Activated B cell treated with CpG ODN at 0.5 μM for 24 hours (primary cell): ENCODE results near the gene LCA5L. TPM values are rescaled to one million over a fixed set of nuclear protein-coding genes. Genes with fewer than 3 reads are reported as not detected.
"Not testable (repeated sequence)": the region's sequence is repeated elsewhere in the genome, so short reads cannot be mapped to it uniquely, and the experiment has no call there.

Source experiments
- ATAC-seq: fragments of 200-7000 bp; cut with Tn5 transposase; one replicate; pipeline ENCODE4 v1.10.0; 2021; ENCODE audit warnings: low read depth, mild to moderate bottlenecking, moderate library complexity
- CTCF ChIA-PET: fragments of 350-600 bp; sonication (Branson Sonifier 250); formaldehyde crosslinking; loops from one replicate; lab custom pipeline; 2021; ENCODE audit warnings: antibody characterized with exemption; lab: Charles Lee
- POLR2A ChIA-PET: fragments of 350-600 bp; sonication (Branson Sonifier 250); formaldehyde crosslinking; loops from one replicate; lab custom pipeline; 2021; ENCODE audit warnings: antibody characterized with exemption; lab: Charles Lee
- DNase-seq: peaks from one replicate; pipeline ENCODE4 v3.0.0; 2022
- H3K27ac Mint-ChIP-seq: one replicate; pipeline ENCODE4 v1.8.0; 2020; ENCODE audit warnings: mixed read lengths
- H3K27me3 Mint-ChIP-seq: one replicate; pipeline ENCODE4 v1.8.0; 2021; ENCODE audit warnings: mixed read lengths
- H3K36me3 Mint-ChIP-seq: one replicate; pipeline ENCODE4 v1.8.0; 2021; ENCODE audit warnings: low read depth, mixed read lengths
- H3K4me1 Mint-ChIP-seq: one replicate; pipeline ENCODE4 v1.8.0; 2021; ENCODE audit warnings: mixed read lengths
- H3K4me3 Mint-ChIP-seq: one replicate; pipeline ENCODE4 v1.8.0; 2020; ENCODE audit warnings: mild to moderate bottlenecking, mixed read lengths
- H3K9me3 Mint-ChIP-seq: one replicate; pipeline ENCODE4 v1.8.0; 2020; ENCODE audit warnings: mixed read lengths
- intact Hi-C: fragments of 100-400 bp; cut with micrococcal nuclease; formaldehyde crosslinking; loops from one replicate; pipeline ENCODE4 v1.15.1; 2024
- total RNA-seq: library from RNA; stranded (reverse); gene quantifications from 2 replicates; pipeline ENCODE4 v1.2.3, GENCODE V29; 2022
- TF ChIP-seq, protein P1 (sequence below): fragments of 200-600 bp; IDR thresholded peaks from one replicate; pipeline ENCODE4 v1.8.0; 2022; ENCODE audit warnings: antibody characterized with exemption, mild to moderate bottlenecking

The LCA5L gene
- total RNA-seq, 1 donor from 2014 or later: 0.33 TPM

DNA sequence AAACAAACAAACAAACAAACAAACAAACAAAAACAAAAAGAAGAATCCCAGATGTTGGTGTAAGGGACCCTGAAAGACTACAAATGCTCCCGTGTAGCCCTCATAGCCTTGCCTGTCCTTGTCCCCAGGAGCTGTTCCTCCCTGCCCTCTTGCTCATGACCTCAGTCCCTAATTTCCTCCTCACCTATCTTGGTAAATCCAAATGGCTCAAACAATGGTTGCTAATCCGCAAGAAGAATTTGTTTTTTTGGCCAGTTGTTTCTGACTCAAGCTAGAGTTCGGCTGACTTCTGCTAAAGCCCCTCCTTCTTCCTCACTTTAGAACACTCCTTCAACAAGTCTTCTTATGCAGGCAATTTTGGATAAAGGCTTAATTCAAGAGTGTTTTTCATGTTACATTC lies 15.6 kb downstream of the LCA5L start:
- ChIA-PET CTCF (interaction anchor here (1.1 kb wide), 1 partner anchor 12 kb away, joined by 3 read pairs; no protein-coding TSS in a partner anchor), POLR2A (no interaction called here)
- Mint-ChIP-seq H3K27me3 (peaks cover 9% of the 10 kb centered on the region), H3K36me3 (no peaks in the 10 kb centered on the region), H3K4me1 (peaks cover 4% of the 10 kb centered on the region), H3K27ac (no peak overlapping the region), H3K9me3 (no peaks in the 10 kb centered on the region), H3K4me3 (no peak overlapping the region)
- TF ChIP-seq, protein P1, sequence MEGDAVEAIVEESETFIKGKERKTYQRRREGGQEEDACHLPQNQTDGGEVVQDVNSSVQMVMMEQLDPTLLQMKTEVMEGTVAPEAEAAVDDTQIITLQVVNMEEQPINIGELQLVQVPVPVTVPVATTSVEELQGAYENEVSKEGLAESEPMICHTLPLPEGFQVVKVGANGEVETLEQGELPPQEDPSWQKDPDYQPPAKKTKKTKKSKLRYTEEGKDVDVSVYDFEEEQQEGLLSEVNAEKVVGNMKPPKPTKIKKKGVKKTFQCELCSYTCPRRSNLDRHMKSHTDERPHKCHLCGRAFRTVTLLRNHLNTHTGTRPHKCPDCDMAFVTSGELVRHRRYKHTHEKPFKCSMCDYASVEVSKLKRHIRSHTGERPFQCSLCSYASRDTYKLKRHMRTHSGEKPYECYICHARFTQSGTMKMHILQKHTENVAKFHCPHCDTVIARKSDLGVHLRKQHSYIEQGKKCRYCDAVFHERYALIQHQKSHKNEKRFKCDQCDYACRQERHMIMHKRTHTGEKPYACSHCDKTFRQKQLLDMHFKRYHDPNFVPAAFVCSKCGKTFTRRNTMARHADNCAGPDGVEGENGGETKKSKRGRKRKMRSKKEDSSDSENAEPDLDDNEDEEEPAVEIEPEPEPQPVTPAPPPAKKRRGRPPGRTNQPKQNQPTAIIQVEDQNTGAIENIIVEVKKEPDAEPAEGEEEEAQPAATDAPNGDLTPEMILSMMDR: no peak
- intact Hi-C loops: no loop called here
- DNase-seq (no peak), ATAC-seq (no peak)

DNA sequence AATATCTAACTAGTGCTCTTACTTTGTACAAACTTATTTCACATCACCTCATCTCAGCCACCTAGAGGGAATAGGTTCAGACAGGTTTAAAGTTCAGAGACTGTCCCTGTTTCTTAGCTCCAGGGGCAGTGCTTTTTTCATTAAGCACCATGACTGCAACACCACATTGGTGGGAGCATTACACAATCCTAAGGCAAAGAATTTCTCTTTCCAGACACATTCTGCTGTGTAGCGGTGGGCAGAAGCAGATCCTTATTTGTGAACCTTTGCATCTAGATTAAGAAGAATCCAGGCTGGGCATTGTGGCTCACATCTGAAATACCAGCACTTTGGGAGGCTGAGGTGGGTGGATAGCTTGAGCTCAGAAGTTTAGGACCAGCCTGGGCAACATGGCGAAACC lies 16.1 kb downstream of the LCA5L start:
- Mint-ChIP-seq H3K9me3 (no peaks in the 10 kb centered on the region), H3K27me3 (peaks cover 9% of the 10 kb centered on the region), H3K4me3 (no peak overlapping the region), H3K27ac (no peak overlapping the region), H3K36me3 (no peaks in the 10 kb centered on the region), H3K4me1 (peaks cover 4% of the 10 kb centered on the region)
- CTCF ChIA-PET: interaction anchor here (1.1 kb wide), 1 partner anchor 12 kb away, joined by 3 read pairs; no protein-coding TSS in a partner anchor
- POLR2A ChIA-PET: no interaction called here
- TF ChIP-seq, protein P1: no peak
- intact Hi-C loops: no loop called here
- no peak for ATAC-seq
- DNase-seq: no peak

DNA sequence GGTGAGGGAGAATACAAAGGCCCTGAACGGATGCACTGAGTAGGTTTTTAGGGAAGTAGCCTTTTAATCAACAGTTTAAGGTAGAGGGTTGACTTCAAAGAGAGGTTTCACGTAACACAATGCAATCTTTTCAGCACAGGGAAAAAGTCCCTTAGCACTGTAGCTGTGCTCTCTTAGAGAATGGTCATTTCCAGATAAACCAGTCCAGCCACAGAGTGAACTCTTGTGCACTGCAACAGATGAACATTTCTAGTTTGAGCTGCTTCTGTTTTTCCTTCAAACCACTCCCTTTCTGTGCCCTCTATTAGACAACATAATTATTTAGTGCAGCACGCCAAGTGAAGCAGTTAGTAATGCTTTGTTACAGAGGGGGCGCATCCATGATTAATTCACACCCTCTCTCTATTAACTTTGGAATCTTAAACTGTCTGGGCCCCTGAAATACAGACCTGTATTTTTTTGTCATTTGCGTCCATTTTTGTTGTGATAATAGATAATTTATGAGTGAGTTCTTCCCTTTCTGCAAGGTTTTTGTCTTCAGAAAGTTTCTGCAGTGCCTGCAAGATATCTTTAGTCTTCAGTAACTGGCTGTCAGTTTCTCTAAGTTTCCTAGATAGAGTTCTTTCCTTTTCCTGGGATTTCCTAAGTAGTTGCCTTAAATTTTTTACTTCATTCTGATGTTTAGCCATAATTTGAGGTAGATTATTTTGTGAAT lies 22.9 kb downstream of the LCA5L start:
- DNase-seq (no peak), ATAC-seq (no peak)
- H3K27me3 Mint-ChIP-seq: no peaks in the 10 kb centered on the region
- no peak overlapping the region for H3K4me3 Mint-ChIP-seq
- intact Hi-C loops: no loop called here
- no peaks in the 10 kb centered on the region for H3K36me3 Mint-ChIP-seq
- no peak overlapping the region for H3K27ac Mint-ChIP-seq
- ChIA-PET CTCF (no interaction called here), POLR2A (no interaction called here)
- TF ChIP-seq, protein P1: no peak
- H3K4me1 Mint-ChIP-seq: no peaks in the 10 kb centered on the region
- no peaks in the 10 kb centered on the region for H3K9me3 Mint-ChIP-seq

DNA sequence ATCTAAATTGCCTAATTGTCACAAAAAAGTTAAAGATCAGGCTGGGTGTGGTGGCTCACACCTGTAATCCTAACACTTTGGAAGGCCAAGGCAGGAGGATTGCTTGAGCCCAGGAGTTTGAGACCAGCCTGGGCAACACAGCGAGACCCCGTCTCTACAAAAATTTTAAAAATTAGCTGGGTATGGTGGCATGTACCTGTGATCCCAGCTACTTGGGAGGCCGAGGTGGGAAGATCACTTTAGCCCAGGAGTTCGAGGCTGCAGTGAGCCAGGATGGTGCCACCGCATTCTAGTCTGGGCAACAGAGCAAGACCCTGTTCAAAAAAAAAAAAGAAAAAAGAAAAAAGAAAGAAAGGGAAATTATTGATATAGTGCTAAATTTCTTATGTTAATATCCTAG lies 26.4 kb downstream of the LCA5L start:
- H3K36me3 Mint-ChIP-seq, DNase-seq, H3K4me3 Mint-ChIP-seq, intact Hi-C loops, H3K27ac Mint-ChIP-seq, POLR2A ChIA-PET, H3K9me3 Mint-ChIP-seq, H3K4me1 Mint-ChIP-seq, ATAC-seq, H3K27me3 Mint-ChIP-seq: not testable (repeated sequence)
- CTCF ChIA-PET: interaction anchor here (0.6 kb wide), 1 partner anchor 920 kb away, joined by 3 read pairs; no protein-coding TSS in a partner anchor

DNA sequence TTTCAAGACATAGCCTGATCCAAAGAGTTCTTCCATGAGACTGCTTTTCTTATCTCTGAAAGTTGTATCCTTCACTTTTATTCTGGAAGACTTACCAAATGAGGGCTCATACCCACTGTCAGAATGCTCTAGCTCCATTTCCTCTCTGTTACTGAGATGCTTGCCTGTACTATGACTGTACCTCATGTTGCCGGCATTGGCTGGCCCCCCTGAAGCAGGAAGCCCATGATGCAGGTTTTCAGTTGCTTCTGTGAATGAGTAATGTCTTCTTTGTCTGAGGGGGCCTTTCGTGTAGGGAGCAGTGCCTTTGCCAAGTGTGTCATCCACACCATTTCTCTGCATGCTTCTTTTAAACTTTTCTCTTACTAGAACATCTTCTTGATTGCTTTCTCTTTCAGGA lies 39.5 kb downstream of the LCA5L start:
- Mint-ChIP-seq H3K9me3 (peaks cover 6% of the 10 kb centered on the region), H3K4me3 (no peak overlapping the region), H3K27ac (no peak overlapping the region), H3K4me1 (no peaks in the 10 kb centered on the region), H3K36me3 (peaks cover 21% of the 10 kb centered on the region), H3K27me3 (no peaks in the 10 kb centered on the region)
- POLR2A ChIA-PET: no interaction called here
- ATAC-seq (no peak), DNase-seq (no peak)
- CTCF ChIA-PET: no interaction called here
- intact Hi-C loops: no loop called here
- TF ChIP-seq, protein P1: no peak
